ENCODE data around the gene EMSY.

Gene EMSY

DNA sequence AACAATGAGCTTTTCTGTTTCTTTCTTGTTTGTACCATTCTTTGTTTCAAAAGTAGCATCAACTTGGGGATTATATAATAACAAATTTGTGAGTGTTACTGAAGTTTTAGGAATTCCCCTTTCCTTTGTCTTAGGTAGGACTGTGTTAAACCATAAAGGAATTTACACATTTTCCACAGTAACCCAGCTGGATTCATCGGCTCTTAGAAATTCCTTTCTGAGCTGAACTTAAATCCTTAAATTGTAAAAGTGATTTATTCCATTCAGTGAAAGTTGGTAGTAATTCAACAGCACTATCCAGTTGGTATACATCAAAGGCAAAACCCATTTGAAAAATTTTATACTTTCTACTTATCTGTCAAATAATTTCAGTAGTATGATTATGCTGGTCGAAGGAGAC, 11.8 kb downstream of the EMSY start:
- no peak for DNase-seq (ENCODE audit: low read depth in 2 of 2)

DNA sequence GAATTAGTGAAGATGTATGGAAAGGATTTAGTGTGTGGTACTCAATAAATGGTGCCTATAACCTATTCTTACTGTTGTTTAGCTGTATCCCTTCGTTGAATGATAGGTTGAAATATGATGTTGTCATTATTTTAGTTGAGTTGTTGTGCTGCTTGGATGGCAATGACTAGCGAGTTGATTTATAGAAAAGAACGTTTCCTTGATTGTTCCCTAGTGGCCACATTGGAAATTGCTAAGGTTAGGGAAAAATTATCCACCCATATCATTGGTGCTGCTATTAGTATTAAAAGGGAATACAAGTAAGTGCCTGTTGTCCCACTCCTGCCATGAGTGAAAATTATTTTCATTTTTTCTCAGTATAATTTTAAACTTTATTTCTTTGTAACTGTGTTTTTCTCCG, 14.5 kb downstream of the EMSY start:
- no peak for DNase-seq (ENCODE audit: low read depth in 2 of 2)

DNA sequence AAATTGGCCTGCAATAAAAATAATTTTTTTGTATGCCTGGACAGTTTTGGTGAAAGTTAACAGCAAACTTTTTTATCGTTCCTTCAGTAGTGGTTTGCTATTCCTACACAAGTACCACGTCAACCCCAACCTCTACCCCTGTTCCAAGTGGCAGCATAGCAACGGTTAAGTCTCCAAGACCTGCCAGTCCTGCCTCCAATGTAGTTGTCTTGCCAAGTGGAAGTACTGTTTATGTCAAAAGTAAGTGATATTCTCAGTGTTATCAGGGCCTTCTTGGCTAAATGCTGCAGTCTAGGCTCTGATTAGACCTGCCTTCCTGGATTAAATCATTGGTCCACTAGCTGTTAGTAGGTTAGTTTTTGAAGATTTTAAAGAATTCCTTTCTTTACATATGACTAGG, 15.0 kb downstream of the EMSY start:
- no peak for DNase-seq (ENCODE audit: low read depth in 2 of 2)

DNA sequence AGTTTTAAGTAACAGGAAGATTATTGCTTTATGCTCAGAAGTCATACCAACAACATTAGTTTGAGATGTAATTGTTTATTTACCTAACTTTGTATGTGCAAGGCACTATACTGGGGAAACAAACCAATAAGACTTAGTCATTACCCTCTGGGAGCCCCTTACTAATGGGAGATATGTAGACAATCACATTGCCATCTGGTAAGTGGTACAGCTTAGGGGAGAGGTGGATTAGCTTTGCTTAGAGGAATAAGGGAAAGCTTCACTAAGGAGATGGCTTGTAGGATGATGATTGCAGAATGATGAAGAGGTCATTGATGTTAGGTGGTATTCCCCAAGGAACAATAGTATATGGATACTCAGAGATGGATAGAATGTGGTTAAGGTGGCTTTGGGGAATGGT, 17.5 kb downstream of the EMSY start:
- DNase-seq (ENCODE audit: low read depth in 2 of 2), result no peak

DNA sequence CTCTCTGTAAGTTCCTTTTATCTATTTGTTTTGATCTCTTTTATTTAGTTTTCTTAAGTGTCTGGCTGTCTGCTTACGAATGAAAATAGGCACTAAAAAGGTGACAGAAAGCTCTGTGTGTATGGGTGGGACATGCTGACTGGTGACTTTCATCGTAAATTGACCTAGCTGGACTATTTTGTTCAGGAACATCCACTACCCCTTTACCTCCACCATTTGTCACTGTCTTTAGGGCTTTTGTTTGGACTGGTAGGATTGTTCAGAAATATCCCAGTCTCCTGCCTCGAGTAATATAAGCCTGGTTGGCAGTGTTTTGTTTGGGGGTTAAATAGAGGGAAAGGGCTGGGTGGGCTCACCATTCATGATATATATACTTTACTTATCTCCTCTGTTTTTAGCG, 20.9 kb downstream of the EMSY start:
- no peak for DNase-seq (ENCODE audit: low read depth in 2 of 2)

DNA sequence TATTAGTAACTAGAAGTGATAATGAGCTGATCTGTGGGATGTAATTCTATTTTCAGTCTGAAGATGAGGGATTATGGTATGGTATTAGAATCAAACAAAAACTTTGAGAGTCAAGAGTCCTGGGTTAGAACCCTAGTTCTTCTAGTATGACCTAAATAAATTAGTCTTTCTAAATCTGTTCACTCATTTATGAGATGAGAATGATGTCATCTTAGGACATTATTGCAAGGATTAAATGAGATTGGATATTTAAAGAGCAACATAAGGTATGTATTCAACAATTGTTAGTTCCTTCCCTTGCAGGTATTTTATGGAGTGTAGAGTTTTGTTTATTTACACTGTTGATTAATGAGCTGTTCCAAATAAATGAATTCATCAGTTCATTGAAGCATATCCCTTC, 21.8 kb downstream of the EMSY start:
- no peak for DNase-seq (ENCODE audit: low read depth in 2 of 2)

DNA sequence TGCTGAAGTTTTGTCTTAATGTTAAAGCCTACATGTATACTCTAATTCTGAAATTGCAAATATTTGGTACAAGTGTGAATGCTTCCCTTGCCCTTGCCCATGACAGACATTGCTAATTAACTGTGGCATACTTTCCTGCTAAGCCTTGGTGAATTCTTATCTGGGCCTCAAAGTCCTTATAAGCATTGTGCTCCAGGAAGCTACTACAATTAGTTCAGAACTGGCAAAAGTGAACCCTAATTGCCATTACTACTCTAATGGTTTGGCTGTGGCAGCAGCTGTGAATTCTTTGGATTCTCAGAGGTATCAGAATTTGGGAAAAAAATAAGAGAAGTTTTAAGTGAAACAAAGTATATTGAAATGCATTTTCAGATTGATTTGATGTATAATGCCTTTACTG, 24.3 kb downstream of the EMSY start:
- DNase-seq (ENCODE audit: low read depth in 2 of 2), result no peak

DNA sequence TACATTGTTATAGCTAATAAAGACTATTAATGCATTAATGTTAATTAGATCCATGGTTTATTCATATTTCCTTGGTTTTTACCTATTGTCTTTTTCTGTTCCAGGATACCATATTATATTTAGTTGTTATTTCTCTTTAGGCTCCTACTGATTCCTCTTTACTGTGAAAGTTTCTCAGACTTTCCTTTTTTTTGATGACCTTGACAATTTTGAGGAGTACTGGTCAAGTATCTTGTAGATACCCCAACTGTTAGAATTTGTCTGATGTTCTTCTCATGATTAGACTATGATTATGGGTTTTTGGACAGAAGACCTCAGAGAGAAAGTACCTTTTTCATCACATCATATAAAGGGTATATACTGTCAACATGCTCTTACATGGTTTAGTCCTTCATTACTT, 26.6 kb downstream of the EMSY start:
- no peak for DNase-seq (ENCODE audit: low read depth in 2 of 2)

DNA sequence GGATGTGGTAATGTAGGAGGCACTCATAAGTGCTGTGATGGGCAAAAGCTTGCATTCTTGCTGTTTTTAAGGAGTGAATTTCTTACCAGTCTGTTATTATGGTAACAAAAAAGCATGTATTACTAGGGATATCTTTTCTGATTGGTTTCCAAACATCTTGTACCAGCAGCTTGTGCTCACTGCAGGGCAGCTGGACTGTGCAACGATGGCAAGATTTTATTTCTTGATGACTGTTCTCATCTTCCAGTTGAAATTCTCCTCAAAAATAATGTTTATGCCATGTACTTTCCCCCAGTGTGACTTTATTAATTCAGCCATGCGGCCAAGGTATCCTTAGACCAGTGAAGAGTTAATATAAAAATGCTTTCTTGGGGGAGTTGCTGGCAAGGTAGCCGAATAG, 35.4 kb downstream of the EMSY start:
- no peak for DNase-seq (ENCODE audit: low read depth in 2 of 2)

DNA sequence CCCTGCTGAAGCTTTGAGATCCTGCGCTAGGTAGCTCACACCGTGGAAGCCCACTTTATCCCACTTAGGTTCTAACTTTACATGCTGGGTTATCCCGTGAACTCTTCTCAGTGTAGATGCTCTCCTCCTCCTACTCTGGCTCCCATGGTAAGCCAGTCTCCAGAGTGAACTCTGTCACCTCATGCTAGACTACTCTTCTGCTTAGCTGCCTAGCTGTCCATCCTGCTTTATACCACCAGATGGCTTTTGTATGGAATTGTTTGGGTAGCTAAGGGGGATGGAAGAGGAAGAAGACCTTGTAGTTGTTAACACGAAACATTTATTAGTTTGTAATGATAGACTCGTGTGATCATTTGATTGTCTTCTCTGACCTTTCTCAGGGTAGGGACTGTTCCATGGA, 46.8 kb downstream of the EMSY start:
- no peak for DNase-seq (ENCODE audit: low read depth in 2 of 2)

DNA sequence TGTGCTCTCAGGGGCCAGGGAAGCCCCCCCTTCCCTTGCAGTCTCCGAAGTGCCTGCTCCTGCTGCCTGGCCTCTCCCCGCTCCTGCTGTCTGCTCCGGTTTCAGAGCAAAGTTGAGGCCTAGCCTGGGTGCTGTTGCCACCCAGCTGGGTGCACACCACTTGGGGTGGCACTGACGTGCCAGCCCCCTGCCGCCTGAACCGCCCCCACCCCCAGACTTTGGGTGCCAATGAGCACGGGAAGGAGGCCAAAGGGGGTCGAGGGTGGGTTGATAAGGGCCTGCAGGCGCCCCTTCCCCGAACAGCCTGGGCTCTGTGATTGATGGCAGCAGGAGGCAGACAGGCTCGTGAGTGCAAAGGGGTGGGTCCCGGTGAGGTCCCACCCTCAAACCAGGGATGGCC, 48.2 kb downstream of the EMSY start:
- no peak for DNase-seq (ENCODE audit: low read depth in 2 of 2)

DNA sequence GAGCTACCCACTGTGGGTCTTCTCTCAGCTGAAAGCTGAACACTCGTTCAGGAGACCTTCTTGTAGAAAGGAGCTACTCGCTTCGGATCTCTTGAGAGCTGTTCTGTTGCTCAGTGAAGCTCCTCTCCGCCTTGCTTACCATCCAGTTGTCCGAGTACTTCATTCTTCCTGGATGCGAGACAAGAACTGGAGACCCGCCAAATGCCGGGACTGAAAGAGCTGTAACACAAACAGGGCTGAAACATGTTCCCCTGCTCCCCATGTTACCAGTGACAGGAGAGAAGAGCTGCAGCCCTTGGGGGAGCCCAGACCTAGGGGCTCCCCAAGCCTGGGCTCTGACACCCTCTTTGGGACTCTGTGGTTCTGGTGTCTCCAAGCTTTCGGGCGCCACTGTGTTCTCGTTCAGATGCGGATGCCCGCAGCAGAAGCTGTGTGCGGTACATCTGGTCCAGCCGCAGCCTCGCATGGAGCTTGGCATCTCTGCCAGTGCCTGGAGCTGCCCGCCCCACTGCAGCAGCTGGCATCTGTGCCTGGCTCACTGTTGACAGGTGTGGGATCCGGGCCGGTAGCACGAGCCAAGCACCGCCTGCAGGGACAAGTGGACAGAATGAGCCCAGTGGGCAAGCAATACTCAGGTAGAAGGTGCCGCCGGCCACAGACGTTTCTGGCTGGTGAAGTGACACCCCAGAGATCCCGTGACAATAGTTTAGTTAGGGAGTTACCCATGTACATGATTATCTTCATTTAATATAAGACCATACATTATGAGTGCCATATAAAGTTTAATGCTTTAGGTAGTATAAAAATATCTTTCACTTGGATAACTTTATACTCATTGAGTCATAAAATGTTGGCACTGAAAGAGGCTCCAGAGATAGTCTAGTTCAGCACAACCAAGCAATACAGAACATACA, 49.1 kb downstream of the EMSY start:
- DNase-seq (ENCODE audit: low read depth in 2 of 2), result no peak

DNA sequence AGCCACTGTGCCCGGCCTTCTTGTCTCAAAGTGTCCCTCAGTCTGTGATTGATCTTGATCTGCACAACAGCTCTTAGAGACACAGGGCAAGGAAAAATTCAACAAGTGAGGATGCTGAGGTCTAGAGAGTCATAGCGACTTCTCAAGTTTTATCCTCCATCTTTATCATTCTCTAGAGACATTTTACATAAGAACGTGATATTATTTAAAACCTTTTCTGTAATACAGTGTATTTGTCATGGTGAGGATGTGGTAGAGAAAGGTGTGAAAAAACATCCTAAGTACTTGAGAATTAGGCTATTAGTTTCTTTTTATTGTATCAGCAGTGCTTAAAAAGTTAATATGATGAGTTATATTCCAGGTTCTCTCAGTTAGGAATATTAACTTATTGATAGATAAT, 50.2 kb downstream of the EMSY start:
- DNase-seq (ENCODE audit: low read depth in 2 of 2), result no peak

DNA sequence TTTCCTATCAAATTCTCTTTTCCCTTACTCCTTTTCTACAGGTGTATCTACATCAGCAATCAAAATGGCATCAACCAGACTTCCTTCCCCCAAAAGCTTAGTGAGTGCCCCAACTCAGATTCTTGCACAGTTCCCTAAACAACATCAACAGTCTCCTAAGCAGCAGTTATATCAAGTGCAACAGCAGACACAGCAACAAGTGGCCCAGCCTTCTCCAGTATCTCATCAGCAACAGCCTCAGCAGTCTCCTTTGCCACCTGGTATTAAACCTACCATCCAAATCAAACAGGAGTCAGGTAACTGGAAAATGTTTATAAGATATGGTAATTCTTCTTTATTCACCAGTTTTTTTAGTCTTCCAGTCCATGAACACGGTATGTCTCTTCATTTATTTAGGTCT, 51.4 kb downstream of the EMSY start:
- DNase-seq (ENCODE audit: low read depth in 2 of 2), result no peak

DNA sequence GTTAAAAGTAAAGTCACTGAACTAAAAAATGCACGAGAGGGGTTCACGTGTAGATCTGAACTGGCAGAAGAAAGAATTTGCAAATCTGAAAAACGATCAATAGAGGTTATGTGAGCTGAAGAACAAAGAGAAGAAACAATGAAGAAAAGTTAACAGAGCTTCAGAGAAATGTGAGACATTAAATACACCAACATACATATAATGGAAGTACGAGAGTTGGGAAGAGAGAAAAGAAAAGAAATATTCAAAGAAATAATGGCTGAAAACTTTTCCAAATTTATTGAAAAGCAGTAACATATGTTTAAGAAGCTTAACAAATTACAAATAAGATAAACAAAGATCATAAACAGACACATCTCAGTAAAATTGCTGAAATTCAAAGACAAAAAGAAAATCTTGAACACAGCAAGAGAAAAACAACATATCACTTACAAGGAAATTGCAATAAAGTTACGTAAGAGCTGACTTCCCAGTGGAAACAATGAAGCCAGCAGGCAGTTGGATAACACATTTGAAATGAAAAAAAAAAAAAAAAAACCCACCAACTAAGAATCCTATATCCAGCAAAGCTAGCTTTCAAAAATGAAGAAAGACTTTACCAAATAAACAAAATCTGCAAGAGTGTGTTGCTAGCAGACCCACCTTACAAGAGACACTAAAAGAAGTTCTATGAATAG, 56.8 kb downstream of the EMSY start:
- DNase-seq (ENCODE audit: low read depth in 2 of 2), result no peak

DNA sequence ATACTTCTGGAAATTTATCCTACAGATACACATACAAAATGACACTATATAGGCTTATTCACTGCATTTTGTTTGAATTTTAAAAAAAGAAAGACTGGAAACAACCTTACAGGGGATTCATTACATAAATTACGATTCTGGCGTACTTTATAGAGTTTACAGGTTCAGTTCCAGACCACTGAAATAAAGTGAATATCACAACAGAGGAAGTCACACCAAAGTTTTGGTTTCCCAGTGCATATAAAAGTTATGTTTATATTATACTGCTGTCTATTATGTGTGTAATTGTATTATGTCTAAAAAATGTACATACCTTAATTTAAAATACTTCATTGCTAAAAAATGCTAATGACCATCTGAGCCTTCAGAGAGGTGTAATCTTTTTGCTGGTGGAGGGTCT, 62.0 kb downstream of the EMSY start:
- no peak for DNase-seq (ENCODE audit: low read depth in 2 of 2)

DNA sequence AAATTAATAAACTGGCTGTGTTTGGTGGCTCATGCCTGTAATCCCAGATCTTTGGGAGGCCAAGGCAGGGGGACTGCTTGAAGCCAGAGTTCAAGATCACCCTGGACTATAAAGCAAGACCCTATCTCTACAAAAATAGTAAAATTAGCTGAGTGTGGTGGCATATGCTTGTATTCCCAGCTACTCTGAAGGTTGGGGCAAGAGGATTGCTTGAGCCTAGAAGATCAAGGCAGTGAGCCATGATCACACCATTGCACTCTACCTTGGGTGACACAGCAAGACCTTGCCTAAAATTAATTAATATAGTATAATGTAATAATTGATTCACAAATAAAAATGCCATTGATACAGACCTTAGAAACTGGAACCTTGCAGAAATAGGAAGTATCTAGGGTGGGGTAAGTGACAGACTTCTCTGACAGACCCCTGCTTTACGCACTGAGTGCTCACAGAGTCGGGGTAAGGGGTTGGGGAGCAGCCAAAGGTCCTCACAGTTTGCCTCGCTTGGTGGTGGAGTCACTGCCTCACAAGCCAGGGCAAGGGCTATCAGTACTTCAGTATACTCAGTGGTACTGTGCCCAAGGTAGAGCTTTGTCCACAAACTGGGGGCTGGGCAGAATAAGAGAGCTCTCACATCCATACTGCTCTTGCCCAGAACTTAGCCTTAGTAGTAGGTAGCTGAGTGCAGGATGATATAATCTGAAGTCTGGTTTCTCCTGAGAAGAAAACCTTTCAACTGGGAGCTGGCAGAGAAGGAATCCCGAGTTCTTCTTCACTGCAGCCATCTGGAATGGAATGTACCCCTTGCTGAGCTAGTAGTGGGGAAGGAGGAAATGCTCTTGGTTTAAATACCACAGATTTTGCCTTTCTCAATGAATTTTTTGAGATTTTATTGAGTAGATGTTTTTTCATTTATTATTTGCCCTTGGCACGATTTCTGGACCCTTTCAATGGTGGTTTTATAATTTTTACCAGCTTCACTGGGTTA, 65.5 kb downstream of the EMSY start:
- DNase-seq (ENCODE audit: low read depth in 2 of 2), result no peak

DNA sequence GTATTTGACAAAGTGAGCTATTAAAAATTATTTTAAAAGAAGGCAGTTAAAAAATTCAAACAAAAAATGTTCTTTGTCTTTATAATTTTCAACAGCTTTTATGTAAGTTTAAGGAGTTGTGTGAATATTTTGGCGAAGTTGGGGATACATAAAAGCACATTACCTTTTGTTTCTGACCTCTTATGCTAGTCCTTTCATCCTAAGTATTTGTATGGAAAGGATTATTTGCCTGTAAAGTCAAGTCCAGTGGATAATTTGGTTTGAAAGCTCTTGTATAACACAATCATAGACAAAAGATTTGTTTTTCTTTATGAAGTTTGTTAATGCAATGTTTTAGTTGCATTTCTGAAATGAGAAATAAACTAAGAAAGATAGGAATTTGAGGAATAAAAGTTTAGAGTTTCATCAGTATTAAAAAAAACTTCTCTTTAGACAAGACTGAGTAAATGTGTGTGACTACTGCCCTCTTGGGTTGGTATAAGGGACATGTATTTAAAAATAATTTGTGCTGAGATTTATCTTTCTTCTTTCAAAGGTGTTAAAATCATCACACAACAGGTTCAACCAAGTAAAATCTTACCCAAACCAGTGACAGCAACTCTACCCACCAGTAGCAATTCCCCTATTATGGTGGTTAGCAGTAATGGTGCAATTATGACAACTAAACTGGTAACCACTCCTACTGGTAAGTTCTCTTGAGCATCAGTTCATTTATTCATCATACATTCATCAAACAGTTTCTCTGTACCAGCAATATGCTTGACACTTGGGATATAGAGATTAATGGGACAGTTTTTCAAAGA, 68.2 kb downstream of the EMSY start:
- DNase-seq (ENCODE audit: low read depth in 2 of 2), result no peak

DNA sequence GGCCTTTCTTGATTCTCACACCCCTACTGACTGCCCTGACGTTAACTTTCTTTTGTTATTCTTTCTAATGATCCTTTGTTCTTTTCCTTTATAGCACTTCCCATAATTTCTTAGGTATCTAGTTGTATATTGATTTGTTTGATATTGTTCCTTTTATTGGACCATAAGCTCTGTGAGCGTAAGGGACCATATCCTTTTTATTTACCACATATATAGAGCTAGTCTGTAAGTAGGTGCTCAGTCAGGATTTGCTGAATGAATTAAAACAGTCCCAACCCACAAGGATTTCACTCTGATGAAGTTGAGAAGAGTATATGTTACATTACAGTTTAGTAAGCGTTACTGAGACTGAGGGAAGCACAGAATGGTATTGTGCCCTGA, 68.8 kb downstream of the EMSY start:
- no peak for DNase-seq (ENCODE audit: low read depth in 2 of 2)

DNA sequence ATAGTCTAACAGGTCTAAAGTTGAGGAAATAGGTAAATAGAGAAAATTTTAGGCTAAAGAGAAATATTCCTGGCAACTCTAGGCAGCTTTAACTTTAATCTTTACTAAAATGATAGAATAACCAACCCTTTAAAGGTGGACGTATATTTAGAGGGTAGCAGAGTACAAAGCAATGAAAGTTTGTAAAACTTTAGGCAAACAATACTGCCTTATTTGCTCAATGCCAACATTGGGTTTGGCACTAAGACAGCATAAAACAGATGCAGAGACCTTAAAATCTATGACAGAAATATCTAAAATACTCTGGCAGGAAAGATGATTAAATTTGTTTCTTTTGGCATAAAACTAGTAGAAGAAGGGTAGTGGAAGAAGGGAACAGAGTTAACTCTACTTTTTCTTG, 70.7 kb downstream of the EMSY start:
- no peak for DNase-seq (ENCODE audit: low read depth in 2 of 2)

DNA sequence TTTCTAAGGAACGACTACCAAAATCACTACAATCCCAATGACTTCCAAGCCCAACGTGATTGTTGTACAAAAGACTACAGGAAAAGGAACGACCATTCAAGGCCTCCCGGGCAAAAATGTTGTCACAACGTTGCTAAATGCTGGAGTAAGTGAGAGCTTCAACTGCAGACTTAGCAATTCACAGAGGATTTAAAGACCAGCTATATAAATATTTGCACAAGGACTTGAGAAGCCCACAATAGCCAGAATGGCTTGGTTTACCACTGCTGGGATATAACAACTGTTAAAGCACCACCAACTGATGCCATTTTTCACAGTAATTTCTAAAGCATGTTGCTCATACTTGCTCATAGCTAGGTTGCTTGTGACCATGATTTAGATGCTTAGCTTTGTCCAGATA, 78.3 kb downstream of the EMSY start:
- DNase-seq (ENCODE audit: low read depth in 2 of 2), result no peak
